Measurements from ENCODE around the gene NKX1-1. TPM values are rescaled to one million over a fixed set of nuclear protein-coding genes. Genes with fewer than 3 reads are reported as not detected.

Gene NKX1-1
- total RNA-seq, 2 donors from 2014 or later: not detected

DNA sequence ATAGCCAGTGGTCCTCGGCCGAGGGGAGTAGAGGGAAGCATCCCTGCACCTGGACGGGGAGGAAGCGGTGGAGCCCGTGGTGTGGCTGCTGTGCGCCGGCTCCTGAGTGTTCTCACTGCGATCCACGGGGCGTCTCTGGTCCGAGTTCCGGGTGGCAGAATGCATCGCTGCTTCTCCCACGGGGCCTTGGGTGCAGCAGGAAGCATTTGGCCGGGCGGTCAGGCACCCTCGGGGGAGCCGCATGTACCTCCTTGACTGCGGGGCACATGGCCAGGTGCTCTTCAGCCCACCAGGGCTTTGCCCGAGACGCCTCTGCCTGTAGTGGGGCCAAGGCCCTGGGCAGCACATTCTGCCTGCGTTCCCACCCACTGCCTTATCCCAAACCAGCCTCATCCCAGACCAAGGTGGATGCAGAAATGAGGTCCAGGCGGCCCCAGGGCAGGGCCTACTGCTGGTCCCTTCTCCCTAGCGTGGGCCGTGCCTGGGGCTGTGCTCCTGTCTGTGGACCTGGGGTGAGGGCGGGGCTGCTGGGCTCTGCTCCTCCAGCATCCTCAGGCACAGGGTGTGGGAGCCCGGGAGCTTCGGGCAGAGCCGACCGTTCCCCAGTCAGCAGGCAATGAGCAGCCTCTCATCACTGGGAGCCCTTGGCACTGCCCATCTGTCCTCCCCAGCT, 27.5 kb downstream of the NKX1-1 start:
- no peak overlapping the region for H3K4me3 Mint-ChIP-seq

DNA sequence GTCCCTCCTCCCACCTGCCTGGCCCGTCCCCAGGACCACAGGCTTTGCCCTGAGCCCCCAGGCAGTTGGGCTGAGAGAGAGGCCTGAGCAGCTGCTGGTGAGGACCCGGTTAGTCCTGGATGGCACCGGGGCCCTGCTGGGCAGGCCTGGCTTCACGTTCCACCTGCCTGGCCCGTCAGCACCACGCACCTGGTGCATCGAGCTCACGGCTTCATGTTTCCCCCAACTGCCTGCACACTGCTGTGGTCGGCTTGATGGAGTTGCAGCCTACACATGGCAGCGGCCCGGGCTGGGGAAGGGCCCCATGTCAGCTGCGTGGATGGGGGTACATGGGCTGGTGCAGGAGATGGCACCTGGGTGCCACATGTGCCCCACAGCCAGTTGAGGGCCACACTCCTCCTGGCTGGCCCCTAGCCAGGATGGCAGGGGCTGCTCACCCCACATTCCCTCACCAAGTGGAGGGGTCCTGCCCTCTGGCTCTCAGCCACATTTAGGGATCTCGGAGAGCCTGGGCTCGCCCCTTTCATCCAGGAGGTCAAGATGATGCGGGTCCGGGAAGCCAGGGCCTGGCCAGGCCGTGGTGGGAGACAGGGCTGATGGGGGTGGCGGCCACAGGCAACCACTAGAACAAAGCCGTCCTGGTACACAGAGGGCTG, 28.5 kb downstream of the NKX1-1 start:
- H3K4me3 Mint-ChIP-seq: no peak overlapping the region
- peak; percentile 35 for DNase-seq
- TF ChIP-seq, protein P1, sequence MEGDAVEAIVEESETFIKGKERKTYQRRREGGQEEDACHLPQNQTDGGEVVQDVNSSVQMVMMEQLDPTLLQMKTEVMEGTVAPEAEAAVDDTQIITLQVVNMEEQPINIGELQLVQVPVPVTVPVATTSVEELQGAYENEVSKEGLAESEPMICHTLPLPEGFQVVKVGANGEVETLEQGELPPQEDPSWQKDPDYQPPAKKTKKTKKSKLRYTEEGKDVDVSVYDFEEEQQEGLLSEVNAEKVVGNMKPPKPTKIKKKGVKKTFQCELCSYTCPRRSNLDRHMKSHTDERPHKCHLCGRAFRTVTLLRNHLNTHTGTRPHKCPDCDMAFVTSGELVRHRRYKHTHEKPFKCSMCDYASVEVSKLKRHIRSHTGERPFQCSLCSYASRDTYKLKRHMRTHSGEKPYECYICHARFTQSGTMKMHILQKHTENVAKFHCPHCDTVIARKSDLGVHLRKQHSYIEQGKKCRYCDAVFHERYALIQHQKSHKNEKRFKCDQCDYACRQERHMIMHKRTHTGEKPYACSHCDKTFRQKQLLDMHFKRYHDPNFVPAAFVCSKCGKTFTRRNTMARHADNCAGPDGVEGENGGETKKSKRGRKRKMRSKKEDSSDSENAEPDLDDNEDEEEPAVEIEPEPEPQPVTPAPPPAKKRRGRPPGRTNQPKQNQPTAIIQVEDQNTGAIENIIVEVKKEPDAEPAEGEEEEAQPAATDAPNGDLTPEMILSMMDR (conservative IDR thresholded peaks at IDR 0.05): no peak
- no peaks in the 10 kb centered on the region for H3K27me3 Mint-ChIP-seq (ENCODE audit: insufficient read depth)
- no peak overlapping the region for H3K27ac Mint-ChIP-seq
- WGBS, 2 experiments (ENCODE audit: insufficient coverage in 1 of 2, insufficient read length in 1 of 2): 93 to 94% methylated on average over 13 to 19 of the region's 19 CpGs
- H3K9me3 ChIP-seq (ENCODE audit: control insufficient read depth, low read length): no peaks in the 10 kb centered on the region
- H3K9ac ChIP-seq (ENCODE audit: extremely low read depth, low read length, poor library complexity, severe bottlenecking): no peak overlapping the region
- no peak overlapping the region for H3K4me3 ChIP-seq (ENCODE audit: low read length)
- H3K27me3 ChIP-seq (ENCODE audit: control insufficient read depth, insufficient read depth, low read length, poor library complexity, severe bottlenecking): no peaks in the 10 kb centered on the region
- H3K36me3 ChIP-seq (ENCODE audit: control insufficient read depth, insufficient read depth, low read length): no peaks in the 10 kb centered on the region
- H3K4me1 ChIP-seq (ENCODE audit: control insufficient read depth, insufficient read depth, low read length): no peaks in the 10 kb centered on the region
- H3K27ac ChIP-seq (ENCODE audit: low read depth, low read length): no peak overlapping the region
- H3K9me3 Mint-ChIP-seq: no peaks in the 10 kb centered on the region
- no peaks in the 10 kb centered on the region for H3K4me1 Mint-ChIP-seq
- peaks cover 4% of the 10 kb centered on the region for H3K36me3 Mint-ChIP-seq (ENCODE audit: low read depth)

More for the DNA sequence above, 27.5 kb downstream of the NKX1-1 start:
- peak; percentile 43 for DNase-seq
- Mint-ChIP-seq H3K9me3 (no peaks in the 10 kb centered on the region), H3K36me3 (ENCODE audit: low read depth) (no peaks in the 10 kb centered on the region), H3K27ac (no peak overlapping the region), H3K4me1 (no peaks in the 10 kb centered on the region), H3K27me3 (ENCODE audit: insufficient read depth) (no peaks in the 10 kb centered on the region)
- Histone ChIP-seq H3K4me1 (ENCODE audit: control insufficient read depth, insufficient read depth, low read length) (no peaks in the 10 kb centered on the region), H3K4me3 (ENCODE audit: low read length) (no peak overlapping the region), H3K36me3 (ENCODE audit: control insufficient read depth, insufficient read depth, low read length) (no peaks in the 10 kb centered on the region), H3K9me3 (ENCODE audit: control insufficient read depth, low read length) (no peaks in the 10 kb centered on the region), H3K27me3 (ENCODE audit: control insufficient read depth, insufficient read depth, low read length, poor library complexity, severe bottlenecking) (no peaks in the 10 kb centered on the region), H3K9ac (ENCODE audit: extremely low read depth, low read length, poor library complexity, severe bottlenecking) (no peak overlapping the region), H3K27ac (ENCODE audit: low read depth, low read length) (no peak overlapping the region)
- TF ChIP-seq, protein P1 (conservative IDR thresholded peaks at IDR 0.05): no peak
- WGBS, 2 experiments (ENCODE audit: insufficient coverage in 1 of 2, insufficient read length in 1 of 2): 94% methylated on average over 21 to 30 of the region's 30 CpGs

- TF ChIP-seq, protein P1 (conservative IDR thresholded peaks at IDR 0.05): peak; percentile 57
- H3K27ac Mint-ChIP-seq: no peak overlapping the region
- Histone ChIP-seq H3K4me1 (ENCODE audit: control insufficient read depth, insufficient read depth, low read length) (no peaks in the 10 kb centered on the region), H3K27ac (ENCODE audit: low read depth, low read length) (no peak overlapping the region), H3K36me3 (ENCODE audit: control insufficient read depth, insufficient read depth, low read length) (no peaks in the 10 kb centered on the region), H3K4me3 (ENCODE audit: low read length) (no peak overlapping the region), H3K9ac (ENCODE audit: extremely low read depth, low read length, poor library complexity, severe bottlenecking) (no peak overlapping the region), H3K9me3 (ENCODE audit: control insufficient read depth, low read length) (no peaks in the 10 kb centered on the region), H3K27me3 (ENCODE audit: control insufficient read depth, insufficient read depth, low read length, poor library complexity, severe bottlenecking) (no peaks in the 10 kb centered on the region)
- DNase-seq: peak; percentile 70
- H3K27me3 Mint-ChIP-seq (ENCODE audit: insufficient read depth): no peaks in the 10 kb centered on the region
- H3K9me3 Mint-ChIP-seq: no peaks in the 10 kb centered on the region
- WGBS, 2 experiments (ENCODE audit: insufficient coverage in 1 of 2, insufficient read length in 1 of 2): 91 to 98% methylated on average over 14 to 32 of the region's 32 CpGs
- peaks cover 11% of the 10 kb centered on the region for H3K36me3 Mint-ChIP-seq (ENCODE audit: low read depth)
- H3K4me1 Mint-ChIP-seq: no peaks in the 10 kb centered on the region
- H3K4me3 Mint-ChIP-seq: no peak overlapping the region
These were observed 29.2 kb downstream of the NKX1-1 start for GRCh38 chr4:1376841-1377605.
